Globus pallidus (tissue), 1 donor: Measurements from ENCODE around the gene MED13L.
"Not testable (repeated sequence)": the region's sequence is repeated elsewhere in the genome, so short reads cannot be mapped to it uniquely, and the experiment has no call there.

Experiments
- DNase-seq: peaks from one replicate; pipeline ENCODE4 v3.0.0-alpha.2; 2015; ENCODE audit warnings: low spot score

Gene MED13L

DNA sequence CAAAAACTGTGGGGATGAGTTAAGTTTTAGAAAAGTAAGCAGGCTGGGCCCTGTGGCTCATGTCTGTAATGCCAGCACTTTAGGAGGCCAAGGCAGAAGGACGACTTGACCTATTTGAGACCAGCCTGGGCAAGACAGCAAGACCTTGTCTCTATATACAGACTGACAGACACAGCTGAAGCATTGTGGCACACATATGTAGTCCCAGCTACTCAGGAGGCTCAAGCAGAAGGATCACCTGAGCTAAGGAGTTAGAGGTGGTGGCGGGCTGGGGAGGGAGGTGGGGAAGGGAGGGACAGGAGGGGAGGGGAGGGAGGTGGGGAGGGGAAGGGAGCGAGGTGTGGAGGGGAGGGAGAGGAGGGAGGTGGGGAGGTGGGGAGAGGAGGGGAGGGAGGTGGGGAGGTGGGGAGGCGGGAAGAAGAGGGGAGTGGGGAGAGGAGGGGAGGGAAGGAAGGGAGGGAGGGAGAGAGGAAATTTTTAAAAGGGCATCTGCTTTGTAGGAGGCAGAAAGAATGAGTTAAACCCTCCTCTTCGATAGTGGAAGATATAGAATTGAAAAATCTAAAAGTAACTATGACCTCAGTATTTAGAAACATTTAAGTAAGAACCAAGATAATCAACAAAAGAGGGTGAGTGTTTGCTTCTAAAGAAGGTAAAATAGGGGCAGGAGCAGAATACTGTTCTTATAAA lies 30.9 kb downstream of the MED13L start:
- no peak for DNase-seq

DNA sequence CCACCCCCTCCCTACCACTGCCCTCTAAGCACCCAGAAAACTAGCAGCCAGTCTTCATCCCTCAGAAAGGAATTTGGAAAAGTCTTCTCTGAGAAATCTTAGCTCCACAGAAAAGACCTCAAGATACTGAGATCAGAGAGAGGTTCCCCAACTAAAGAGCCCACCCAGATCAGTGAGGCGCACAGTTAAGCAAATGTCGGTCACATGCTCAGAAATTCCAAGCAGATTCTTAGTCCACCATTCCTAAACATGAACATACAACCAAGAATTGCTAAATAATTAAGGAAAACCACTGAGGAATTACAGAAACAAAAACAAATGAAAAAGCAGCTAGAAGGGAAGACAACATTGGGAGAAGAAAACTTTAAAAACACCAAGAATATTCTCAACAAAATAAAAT lies 32.3 kb downstream of the MED13L start:
- no peak for DNase-seq

DNA sequence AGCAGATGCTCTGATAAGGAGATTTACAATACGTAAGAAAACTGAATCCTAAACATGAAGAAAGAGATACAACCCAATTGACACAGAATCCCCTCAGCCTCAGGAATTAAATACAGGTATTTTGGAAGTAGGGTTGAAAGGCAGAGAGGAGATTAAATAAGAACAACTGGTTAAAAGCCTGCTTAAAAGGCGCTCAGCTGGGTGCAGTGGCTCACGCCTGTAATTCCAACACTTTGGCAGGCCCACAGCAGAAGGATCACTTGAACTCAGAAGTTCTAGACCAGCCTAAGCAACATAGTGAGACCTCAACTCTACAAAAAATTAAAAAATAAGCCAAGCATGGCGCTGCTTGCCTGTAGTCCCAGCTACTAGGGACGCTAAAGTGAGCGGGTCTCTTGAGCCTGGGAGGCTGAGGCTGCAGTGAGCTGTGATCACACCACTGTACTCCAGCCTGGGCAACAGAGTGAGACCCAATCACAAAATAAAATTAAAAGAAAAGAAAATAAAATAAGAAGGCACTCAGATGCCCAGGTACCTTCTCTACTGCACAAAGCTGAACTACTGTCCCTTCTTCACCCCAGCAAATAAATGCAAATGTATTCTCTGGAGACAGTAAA lies 32.9 kb downstream of the MED13L start:
- DNase-seq = no peak

DNA sequence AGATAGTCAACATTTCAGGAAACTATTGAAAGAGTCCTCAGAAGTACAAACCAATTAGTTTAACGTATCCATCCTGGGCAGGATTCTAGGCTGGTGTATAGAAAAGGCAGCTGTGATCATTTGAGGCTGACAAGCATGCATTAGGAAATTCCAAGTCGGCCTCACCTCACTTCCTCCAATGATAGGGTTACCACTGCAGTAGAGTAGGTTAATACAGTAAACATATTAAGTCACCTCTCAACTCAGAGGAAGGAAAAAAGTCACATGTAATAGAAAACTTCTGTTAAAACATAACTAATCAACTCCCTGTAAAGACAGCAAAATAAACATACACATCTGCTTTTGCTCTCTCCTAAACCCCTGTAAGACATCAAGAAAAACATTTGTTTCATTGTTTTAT lies 33.5 kb downstream of the MED13L start:
- DNase-seq = no peak

DNA sequence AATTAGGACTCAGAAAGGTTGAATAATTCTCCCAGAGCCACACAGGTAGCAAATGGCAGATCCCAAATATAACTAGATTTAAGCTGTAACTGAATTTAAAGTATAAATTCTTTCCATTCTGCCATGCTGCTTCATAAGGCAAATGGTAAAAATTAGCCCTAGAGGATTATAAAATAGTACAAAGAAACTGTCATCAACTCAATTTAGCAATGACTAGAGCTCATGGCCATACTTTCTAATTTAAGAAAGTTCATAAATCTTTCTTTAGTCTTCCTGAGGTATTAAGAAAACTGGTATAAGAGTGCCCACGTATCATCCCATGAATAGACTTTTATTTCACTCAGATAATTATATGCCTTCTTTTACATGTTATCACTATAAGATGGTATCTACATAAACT lies 34.8 kb downstream of the MED13L start:
- no peak for DNase-seq

DNA sequence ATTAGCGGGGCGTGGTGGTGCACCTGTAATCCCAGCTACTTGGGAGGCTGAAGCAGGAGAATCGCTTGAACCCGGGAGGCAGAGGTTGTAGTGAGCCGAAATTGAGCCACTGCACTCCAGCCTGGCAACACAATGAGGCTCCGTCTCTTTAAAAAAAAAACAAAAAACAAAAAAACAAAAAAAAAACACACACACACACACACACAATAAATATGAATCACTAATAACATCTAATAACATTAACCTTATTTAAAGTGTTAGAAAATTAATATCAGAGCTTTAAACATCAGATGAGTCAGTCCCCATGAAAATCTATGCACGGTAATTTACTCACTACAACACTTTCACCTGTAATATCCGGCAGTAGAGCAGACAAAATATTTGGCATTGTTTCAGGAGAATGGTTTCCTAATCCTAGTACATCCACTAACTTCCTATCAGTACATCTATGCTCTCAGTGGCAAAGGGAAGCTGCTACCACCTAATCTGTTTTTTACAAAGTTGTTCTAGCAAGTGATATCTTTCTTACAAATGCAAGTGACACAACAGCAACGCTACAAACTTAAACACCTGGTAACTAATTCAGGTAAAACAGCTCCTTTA lies 36.2 kb downstream of the MED13L start:
- DNase-seq = no peak

DNA sequence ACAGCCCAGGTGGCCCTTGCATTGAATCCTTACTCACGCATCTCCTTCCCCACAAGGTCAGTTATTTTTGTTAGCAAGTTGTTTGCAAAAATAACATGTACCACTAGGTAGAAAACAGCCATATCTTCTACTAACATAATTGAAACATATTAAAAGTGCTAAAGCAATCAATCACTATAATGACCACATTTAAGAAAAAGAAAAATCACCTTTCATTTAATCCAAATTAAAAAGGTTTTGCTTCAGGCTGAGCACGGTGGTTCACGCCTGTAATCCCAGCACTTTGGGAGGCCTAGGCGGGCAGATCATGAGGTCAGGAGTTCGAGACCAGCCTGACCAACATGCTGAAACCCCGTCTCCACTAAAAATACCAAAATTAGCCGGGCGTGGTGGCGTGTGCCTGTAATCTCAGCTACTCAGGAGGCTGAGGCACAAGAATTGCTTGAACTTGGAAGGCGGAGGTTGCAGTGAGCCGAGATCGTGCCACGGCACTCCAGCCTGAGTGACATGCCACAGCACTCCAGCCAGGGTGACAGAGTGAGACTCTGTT lies 38.8 kb downstream of the MED13L start:
- not testable (repeated sequence) for DNase-seq

DNA sequence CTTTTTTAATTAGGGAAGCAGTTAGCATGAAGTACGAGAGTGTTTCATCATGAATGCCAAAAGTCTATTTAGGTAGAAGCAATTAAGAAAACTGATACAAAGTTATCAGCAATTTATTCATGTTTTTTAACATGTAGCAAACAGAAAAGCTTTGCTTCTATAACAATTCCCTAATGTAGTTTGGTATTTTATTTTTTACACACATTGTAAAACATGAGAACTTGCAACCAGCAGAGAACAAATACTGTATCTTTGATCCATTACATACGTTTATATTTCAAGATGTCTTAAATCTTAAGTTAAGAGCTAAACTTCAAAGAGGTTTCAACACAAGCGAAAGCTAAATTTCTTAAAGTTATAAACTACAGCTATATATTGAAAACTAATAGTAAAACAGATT lies 39.3 kb downstream of the MED13L start:
- DNase-seq = no peak

DNA sequence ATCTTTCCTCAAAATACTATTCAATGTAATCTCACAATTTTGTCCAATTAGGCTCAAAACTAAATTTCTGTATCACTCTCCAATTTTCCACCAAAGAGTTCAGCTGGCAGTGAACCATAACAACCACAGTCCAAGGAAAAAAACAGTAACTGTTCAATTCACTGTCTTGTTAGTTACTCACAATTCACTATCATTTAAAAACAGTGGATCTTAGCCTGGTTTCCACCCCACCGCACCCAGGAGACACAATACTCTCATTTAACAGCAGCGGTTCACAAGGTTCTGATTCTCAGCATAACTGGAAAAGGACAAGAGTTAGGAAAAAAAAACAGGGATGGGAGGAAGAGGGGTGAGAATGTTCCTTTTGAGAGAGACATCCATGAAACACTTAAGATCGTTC lies 40.5 kb downstream of the MED13L start:
- no peak for DNase-seq

DNA sequence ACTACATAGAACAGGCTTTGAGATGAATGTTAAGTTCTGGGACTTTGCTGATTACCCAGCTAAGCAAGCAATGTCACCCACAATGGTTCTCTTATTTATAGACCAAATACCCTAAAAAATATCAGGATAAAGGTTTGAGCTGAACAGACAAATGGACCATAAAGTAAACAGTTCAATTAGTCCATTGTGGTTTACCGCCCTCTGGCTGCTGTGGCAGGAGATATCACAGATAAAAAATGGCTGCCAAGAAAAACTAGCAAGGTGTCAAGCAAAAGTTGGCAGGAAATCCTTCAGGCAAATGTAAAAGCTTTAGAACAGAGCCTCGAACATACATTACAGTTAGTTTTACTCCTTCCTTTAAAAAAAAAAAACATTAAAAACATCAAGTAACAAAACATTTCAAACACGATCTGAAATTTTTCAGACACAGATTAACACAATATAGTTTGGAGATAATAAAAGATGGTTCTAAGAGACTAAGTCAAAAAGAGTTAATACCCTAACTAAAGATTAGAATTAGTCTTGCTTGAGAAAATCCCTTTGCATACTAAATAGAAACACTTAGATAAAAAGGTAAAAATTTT lies 41.3 kb downstream of the MED13L start:
- DNase-seq = peak; percentile 70

DNA sequence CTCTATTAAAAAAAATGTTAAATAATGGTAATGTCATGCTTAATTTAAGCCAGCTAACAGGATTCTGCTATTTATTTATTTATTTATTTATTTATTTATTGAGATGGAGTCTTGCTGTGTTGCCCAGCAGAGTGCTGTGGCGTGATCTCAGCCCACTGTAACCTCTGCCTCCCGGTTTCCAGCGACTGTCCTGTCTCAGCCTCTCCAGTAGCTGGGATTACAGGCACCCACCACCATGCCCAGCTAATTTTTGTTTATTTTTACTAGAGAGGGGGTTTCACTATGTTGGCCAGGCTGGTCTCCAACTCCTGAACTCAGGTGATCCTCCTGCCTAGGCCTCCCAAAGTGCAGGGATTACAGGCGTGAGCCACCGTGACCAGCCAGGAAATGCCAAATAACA lies 43.3 kb downstream of the MED13L start:
- DNase-seq = not testable (repeated sequence)

DNA sequence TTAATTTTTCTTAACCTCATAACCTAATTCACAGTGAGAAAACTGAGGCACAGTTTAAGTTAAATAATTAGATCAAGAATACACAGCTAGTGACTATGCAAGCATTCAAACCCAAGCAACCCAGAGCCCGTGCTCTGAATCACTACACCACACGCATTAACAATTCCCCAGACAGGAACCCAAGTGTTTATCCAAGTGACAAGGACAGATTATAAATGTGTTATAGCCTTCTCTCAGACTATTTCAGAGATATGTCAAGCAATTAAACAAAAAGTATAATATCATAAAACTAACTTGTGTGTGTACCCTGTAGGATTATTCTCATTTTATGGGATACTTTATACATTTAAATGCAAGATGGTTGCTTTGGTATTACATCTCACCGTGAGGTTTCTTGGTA lies 43.8 kb downstream of the MED13L start:
- no peak for DNase-seq

DNA sequence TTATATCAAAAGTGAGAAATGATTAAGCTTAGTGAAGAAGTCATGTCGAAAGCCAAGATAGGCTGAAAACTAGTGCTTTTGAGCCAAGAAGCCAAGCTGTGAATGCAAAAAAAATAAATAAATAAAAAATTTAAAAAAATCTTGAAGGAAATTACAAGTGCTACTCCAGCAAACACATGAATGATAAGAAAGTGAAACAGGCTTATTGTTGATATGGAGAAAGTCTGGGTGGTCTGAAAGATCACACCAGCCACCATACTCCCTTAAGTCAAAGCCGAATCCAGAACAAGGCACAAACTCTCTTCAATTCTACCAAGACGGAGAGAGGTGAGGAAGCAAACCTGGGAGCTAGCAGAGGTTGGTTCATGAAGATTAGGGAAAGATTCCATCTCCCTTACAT lies 49.7 kb downstream of the MED13L start:
- DNase-seq = no peak

DNA sequence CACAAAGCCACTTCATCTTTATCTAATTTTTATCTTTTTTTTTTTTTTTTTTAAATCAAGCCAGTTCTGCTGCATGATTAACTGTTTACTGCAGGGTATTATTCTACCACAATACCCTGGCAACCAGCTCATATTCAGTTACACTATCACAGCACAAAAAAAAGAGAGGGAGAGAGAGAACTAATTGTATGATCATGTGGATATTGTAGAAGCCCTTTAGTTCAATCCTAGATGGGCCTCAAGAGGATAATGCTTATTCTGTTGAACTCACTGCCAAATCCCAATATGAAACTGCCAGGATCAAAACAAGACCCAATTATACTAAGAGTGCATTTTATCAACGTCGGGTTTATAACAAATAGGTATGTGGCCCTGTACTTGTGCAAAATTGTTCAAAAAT lies 51.5 kb downstream of the MED13L start:
- no peak for DNase-seq

DNA sequence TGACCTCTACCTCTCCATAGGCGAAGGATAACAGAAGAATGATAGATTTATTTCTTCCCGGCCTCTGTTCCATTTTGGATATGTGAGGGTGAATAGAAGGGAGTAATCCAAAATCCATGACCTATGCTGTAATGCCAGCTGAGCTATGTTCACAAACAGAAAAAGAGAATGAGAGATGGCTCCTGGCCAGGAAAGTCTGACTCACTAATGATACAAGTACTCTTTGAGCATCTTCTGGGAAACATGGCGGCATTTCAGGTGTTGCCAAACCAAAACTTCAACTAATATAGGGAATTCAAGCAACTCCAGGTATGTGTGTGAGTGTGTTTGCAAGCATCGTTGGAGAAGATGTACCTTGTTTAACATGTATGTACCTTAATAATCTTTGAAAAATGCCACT lies 55.1 kb downstream of the MED13L start:
- DNase-seq = peak; percentile 52

DNA sequence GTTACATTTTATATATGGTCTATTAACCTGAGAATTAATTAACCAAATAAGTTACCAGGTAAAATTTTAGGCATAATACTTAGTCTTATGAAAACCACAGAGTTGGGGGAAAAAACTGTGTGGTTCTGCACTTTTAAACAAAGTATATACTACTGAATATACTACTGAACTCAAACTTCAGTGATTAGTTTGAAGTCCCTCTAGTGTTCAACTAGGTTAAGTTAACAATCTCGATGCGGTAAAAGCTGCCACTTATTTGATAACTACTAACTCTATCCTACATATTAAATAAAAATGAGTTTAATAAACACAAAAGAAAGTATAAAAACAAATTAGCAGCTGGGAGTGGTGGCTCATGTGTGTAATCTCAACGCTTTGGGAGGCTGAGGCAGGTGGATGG lies 56.7 kb downstream of the MED13L start:
- DNase-seq = no peak

DNA sequence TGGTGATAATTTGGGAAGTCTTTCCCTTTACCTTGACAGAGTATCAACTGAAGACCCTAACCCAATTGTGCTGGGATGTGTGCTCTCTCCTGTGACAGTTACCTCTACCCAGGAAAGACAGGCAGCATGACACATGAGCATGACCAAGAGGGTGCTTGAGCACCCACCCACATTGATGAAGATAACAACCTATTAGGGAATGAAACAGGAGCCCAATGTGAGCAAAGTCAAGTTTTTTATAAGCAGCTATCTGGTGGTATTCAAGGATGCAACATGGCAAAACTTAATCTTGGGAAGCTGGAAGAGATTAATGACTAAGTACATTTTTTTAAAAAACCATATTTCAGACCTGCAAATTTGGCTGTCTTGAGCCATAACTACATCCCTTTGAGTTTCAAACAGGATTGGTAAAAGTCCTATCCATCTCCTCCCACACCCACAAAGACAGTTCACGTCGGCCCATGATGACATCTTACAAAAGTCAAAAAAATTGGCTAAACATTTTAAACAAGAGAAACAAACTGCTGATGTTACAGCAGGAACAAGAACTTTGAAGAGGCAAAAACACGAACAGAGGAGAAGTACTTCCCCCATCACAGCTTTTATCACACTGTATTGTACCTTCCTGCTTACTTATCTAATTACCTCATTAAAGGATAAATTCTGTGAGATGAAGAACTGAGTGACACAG lies 60.3 kb downstream of the MED13L start:
- no peak for DNase-seq

DNA sequence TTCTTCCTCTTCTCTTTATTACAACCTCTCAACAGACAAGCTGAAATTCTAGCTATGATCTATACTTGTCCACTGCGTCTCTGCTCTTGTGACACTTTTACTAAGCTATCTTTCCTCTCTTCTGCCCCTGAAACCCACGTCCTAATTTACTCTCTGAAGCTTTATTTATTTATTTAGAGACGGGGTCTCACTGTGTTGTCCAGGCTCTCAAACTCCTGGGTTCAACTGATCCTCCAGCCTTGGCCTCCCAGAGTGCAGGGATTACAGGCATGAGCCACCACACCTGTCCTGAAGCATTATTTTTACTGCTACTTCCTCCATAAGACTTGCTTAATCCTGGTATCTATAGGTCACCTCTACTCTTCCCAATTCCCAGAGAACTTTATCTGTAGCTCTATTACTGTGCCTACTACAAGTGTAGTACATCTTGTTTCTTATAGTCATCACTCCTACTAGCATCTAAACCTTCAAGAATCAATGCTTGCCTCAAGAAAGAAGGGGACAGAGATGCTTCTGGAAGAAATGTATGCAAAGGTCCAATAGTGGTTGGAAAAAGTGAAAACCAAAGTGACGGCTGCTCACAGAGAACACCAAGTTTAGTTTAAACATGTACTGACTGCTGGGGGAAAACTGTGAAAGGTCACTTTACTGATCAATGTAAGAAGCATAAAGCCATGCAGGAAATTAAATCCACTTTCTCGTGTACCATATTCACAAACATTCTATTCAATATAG lies 61.3 kb downstream of the MED13L start:
- no peak for DNase-seq

DNA sequence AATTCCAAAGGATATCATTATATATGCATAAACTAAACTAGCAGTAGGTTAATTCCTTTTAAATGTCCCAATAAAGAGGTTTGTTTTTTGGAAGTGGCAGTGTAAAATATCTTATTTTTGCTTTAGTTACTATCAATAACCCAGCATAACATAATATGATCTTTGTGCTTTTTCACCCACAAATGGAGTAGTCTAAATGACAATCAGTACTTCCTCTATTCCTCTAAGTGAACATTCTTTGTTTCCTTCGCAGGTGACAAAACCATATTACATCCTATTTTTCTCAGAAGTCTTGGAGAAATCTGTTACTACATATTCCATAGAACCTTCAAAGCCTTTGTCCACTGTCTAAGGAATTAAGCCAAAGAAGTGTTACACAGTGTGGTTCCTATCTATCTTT lies 62.5 kb downstream of the MED13L start:
- DNase-seq = no peak

DNA sequence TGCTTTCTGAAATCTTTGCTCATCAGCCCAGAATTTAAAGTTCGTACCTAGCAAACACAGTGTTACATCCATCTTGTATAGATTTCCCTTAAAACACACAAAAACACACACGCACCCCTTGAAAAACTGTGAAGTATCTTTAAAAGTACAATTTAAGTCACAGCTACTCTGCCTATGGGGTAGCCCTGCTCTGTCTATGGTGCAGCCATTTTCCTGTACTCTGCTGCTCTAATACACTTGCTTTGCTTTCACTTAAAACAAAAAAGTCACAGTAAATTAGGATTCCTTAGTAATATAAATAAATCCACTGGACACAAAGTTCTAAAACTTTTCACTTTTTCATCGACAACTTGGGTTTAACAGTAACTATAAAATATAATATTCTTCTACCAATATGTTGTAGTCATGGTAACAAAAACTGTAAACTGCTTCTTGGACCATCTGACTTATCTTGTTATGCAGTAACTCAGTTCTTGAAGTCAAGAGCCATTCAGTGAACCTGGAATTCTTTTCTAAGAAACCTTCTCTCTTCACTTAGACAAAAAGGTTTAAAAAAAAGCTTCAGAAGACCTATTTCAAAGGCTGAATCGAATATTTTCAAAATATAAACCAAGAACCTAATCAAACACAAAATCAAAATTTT lies 63.5 kb downstream of the MED13L start:
- DNase-seq = no peak

DNA sequence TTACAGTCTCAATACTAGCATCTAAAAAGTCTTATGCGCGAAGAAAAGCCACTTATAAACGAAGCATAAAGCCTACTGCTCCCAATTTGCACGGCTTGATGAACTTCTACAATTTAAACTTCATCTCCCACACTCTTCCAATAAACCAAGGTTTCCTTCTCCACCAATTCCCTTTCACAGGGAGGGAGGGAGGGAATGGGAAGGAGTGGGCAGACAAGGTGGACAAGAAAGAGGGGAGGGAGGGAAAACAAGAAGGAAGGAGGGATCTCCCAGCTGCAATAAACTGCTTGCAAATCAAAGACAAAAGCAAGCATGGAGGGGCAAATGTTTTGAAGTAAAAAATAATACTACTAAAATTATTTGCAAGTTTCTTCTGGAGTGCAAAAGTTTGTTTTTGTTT lies 64.5 kb downstream of the MED13L start:
- no peak for DNase-seq
